HG03175 (cell line): ENCODE measurements around the gene FNDC3A.
"Not testable (repeated sequence)": the region's sequence is repeated elsewhere in the genome, so short reads cannot be mapped to it uniquely, and the experiment has no call there.

Experiments
- ATAC-seq: cut with Tn5 transposase; IDR thresholded peaks from one replicate; pipeline ENCODE4 v1.9.1; 2021; ENCODE audit warnings: mild to moderate bottlenecking, moderate library complexity; ENCODE audit not compliant: unreplicated experiment

FNDC3A gene

DNA sequence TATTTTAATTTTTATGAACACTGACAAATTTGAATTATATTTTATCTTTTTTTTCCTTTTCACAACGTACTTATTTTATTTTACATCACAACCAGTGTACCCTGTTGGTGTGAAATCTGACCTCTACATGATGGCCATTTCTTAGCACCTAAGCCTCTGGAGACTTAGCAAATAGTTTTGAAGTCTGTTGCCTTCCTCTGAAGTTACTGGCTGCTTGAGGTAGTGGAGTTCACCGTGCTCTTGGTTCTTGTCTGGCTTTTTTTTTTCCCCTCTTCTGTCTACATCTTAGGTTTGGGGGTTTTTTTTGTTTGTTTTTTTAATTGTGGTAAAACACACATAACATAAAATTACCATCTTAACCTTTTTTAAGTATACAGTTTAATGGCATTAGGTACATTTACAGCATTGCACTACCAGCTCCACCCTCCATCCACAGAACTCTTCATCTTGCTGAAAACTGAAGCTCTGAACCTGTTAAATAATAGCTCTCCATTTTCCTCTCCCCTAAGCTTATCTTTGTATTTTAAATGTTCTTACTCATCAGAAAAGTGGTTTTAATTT, 150.3 kb downstream of the FNDC3A start:
- no peak for ATAC-seq

DNA sequence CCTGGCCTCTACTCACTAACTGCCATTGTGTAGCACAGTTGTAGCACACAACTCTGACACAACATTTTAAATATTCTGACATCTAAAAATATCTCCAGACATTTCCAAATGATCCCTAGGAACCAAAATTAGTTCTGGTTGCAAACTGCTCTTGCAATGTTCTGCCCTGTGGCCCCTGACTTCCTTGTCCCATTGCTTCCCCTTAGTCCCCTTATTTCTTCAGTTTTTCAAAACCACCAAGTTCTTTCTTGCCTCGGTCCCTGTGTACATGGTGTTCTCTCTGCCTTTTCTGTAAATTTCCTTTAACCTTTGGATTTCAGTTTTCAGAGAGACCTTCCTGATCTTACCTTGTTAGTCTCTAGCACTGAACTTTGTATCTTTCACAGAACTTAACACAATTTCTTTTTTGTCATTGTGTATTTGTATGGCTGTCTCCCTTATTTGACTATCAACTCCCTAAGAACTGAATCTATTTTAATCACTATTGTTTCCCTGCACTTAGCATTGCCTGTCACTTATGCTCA, 156.8 kb downstream of the FNDC3A start:
- no peak for ATAC-seq

DNA sequence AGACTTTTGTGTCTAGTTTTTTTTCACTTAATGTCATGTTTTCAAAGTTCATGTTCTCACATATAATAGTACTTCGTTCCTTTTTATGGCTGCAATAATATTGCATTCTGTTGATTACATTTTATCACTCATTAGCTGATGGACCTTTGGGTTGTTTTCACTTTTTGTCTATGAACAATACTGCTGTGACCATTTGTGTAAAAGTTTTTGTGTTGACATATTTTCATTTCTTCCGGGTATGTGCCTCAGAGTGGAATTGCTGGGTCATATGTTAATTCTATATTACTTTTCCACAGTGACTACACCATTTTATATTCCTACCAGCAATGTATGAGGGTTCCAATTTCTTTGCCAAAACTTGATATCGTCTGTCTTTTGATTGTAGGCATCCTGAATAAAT, 158.6 kb downstream of the FNDC3A start:
- no peak for ATAC-seq

DNA sequence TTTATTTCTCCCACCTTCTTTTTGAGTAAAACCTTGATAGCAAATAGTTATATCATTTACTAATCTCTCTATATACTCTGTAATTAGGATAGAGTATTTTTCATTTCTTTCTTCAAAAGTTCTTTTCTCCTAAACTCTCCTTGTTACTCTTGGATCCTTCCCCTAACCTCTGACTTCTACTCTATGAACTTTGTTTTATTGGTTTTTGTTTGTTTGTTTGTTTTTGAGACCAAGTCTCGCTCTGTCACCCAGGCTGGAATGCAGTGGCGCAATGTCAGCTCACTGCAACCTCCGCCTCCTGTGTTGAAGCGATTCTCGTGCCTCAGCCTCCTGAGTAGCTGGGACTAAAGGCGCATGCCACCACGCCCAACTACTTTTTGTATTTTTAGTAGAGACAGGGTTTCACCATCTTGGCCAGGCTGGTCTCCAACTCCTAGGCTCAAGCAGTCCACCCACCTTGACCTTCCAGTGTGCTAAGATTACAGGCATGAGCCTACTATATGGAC, 161.5 kb downstream of the FNDC3A start:
- ATAC-seq, result not testable (repeated sequence)

DNA sequence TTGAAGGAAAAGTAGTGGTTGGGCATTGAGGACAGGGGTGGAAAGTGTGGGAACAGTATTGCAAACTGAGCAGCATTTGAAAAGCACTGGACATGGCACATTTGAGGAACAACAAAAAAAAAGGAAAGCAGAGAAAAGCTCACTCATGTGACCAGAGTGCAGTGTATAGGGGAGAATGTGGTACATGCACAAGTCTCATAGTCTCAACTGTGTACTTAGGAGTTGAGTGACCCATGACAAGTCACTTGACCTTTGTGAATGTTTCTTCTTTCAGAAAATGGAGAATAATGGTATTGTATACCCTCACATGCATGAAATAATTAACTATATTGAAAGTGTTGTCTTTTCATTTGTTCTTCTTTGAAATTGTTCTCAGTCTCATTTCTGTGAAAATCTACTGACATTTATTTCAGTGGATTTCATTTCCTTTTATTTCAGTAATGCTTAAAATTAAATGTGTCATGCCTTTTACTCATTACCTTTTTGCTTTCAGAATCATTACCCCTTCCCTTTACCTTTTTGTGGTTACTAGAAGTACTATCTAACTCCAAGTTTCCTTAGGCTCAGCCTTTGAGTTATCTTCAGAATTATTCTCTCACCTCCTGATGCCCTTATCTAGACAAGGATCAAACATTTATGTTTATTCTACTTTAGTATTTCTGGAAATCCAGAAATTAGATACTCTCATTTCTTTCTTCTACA, 165.3 kb downstream of the FNDC3A start:
- ATAC-seq, result no peak

DNA sequence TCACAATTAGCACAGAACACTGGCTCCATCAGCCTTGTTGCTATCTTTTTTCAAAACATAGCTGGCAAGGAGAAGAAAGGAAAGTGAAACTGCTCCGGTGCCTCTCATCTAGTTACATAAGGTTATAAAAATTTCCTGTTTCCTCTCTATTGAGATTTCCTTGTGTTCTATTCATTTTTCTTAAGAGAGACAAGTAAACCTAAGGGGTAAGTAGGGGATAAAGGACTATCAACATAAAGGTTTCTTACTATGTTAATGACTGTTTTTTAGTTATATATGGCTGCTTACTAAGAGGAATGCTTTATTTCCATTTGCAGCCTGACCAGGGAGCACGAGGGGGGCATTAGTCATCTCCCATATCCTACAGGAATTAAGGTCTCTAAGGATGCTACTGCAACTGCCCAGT, 171.2 kb downstream of the FNDC3A start:
- ATAC-seq, result no peak

DNA sequence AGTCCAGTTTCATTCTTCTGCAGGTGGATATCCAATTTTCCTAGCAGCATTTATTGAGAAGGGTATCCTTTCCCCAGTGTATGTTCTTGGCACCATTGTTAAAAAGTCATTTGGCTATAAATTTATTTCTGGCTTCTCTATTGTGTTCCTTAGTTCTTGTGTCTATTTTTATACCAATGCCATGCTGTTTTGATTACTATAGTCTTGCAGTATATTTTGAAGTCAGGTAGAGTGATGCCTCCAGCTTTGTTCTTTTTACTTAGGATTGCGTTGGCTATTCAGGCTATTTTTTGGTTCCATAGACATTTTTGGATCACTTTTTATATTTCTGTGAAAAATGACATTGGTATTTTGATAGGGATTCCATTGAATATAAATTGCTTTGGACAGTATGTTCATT, 172.7 kb downstream of the FNDC3A start:
- no peak for ATAC-seq

DNA sequence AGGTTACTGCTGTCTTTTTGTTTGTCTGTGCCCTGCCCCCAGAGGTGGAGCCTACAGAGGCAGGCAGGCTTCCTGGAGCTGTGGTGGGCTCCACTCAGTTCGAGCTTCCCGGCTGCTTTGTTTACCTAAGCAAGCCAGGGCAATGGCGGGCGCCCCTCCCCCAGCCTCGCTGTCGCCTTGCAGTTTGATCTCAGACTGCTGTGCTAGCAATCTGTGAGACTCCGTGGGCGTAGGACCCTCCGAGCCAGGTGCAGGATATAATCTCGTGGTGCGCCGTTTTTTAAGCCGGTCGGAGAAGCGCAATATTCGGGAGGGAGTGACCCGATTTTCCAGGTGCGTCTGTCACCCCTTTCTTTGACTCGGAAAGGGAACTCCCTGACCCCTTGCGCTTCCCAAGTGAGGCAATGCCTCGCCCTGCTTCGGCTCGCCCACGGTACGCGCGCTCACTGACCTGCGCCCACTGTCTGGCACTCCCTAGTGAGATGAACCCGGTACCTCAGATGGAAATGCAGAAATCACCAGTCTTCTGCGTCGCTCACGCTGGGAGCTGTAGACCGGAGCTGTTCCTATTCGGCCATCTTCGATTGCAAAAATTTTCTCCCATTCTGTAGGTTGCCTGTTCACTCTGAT, 182.4 kb downstream of the FNDC3A start:
- not testable (repeated sequence) for ATAC-seq

DNA sequence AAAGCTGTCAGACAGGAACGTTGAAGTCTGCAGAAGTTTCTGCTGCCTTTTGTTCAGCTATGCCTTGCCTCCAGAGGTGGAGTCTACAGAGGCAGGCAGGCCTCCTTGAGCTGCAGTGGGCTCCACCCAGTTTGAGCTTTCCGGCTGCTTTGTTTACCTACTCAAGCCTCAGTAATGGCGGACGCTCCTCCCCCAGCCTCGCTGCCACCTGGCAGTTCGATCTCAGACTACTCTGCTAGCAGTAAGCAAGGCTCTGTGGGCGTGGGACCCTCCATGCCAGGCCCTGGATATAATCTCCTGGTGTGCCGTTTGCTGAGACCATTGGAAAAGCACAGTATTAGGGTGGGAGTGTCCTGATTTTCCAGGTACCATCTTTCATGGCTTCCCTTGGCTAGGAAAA, 187.4 kb downstream of the FNDC3A start:
- ATAC-seq, result not testable (repeated sequence)

DNA sequence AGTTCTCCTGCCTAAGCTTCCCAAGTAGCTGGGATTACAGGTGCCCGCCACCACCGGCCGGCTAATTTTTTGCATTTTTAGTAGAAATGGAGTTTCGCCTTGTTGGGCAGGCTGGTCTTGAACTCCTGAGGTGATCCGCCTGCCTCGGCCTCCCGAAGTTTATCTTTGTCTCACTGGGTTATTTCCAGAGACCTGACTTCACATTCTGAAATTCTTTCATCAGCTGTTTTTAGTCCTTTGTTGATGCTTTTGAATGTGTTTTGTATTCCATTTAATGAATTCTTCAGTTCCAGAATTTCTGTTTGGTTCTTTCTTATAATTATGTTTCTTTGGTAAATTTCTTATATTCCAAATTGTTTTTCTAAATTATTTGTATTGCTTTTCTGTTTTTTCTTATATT, 189.0 kb downstream of the FNDC3A start:
- ATAC-seq, result no peak

DNA sequence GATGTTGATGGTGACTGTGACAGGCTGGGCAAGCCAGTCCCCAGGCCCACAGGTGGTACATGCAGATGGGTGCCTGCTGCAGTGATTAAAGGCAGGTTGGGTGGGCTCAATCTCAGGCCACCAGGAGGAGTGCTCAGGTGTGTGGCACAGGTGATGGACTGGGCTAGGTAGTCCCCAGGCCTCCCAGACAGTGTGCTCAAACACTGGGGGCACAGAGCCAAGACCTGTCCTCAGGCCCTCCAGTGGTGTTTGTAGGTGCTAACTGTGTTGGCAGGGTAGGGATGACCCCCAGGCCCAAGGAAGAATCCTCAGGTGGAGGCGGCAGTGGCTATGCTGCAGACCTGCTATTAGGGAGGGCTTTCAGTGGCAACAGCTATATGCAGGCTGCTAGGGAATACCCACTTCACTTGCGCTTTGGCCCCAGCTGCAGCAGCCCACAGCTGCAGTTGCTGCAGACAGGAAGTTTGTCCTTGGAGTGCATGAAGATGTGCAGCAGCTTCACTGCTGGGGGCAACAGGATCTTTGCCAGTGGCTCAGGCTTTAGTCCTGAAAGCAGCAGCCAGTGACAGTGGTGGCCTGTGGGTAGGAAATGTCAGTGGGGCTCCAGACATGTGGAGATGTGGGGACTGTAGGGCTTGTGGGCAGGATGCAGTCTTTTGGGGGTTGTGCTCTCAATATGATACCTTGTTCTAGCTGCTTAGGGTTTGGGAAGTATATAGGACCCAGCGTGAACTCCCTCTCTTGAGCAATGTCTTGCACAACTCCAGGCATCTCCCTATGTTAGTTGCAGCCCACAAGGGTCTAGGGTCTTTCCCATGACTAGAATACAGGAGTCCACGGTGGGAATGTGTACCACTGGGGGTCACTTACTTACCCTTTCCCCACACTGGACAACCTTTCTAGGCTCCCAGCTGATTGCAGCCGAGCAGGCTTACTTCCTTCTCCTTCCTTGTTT, 190.4 kb downstream of the FNDC3A start:
- ATAC-seq, result no peak

DNA sequence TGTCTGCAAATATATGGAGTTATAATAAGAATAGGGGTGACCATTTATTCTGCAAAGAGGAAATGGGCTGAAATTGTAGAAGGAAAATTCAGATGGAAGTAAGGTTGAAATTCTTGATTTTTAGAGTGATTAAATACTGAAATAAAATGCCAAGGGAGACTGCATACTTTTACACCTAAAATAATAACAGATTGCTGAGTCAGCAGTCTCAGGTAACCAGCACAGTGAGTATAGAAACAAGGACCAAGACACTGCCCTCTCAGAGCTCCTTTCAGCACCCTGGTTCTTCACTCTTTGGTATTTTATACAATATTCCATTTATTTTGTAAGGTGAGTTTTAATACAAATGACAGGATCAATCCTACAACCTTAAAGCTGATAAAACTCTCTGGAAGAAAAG, 195.6 kb downstream of the FNDC3A start:
- ATAC-seq, result no peak

DNA sequence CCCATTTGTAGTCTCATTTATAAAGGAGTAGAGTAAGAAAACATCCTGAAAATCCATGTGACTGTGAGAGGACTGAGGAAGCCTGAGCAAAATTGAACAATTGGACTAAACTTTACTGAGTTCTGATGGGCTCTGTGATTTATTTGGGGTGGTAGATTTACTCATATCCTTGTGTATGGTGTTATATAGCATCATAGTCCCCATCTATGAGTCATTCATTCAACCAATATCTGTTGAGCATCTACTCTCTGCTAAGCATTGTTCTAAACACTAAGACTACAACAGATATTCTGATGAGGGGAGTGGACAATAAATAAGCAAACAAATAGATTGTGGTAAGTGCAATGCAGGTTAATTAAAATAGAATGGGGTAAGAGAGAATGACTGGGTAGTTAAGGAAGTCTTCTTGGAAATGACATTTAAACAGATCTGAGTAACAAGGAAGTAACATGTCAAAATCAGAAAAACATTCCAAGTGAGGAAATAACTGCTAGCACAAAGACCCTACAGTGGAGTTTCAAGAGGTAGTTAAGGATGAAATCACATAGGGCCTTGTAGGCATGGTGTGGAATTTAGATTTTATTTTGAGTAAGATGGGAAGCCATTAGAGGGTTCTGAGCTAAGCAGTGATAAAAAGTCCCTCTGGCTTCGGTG, 208.1 kb downstream of the FNDC3A start:
- ATAC-seq, result no peak

DNA sequence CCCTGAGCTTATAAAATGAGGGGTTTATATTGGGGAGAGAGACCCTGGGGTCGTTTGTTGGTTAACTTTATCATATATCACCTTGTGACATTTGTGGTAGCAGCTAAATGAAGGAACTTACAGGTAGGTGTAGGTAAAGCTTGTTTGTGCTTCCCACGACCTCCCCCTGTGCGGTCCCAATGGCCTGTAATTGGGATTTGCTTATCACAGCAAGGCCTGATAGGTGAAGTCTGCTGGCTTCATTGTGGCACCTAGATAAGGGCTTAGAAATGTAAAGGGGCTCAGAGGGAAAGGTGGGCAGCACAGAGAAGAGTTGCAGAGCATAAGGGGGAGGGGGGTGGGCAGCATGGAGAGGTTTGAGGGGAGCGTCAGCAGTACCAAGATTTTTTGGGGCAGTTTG, 208.9 kb downstream of the FNDC3A start:
- ATAC-seq, result no peak

DNA sequence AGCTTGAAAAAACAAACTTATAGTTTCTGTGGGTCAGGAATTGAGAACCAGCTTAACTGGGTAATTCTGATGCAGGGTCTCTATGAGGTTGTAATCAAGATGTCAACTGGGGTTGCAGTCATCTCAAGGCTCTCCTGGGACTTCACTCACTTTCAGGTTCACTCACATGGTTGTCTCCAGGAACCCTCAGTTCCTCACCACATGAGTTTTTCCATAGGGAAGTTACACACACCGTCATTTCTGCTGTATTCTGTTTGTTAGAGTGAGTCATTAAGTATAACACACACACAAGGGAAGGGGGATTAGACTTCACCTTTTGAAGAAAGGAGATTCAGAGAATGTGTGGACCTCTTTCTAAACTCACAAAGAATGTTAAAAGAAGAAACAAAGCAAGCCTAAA, 209.6 kb downstream of the FNDC3A start:
- no peak for ATAC-seq

DNA sequence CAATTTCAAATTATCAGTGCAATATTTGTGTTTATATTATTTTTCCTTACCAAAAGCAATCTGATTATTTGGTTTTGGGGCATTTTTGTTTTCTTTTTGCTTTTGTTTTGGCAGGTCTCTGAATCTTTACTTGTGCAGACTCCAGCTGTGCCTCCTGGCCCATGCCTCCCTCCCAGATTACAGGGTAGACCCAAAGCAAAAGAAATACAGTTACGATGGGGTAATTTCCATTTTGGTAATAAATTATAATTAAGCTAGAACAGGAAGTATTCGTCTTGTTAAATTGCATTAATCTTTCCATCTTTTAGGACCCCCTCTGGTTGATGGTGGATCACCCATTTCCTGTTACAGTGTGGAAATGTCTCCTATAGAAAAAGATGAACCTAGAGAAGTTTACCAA, 215.2 kb downstream of the FNDC3A start:
- no peak for ATAC-seq

DNA sequence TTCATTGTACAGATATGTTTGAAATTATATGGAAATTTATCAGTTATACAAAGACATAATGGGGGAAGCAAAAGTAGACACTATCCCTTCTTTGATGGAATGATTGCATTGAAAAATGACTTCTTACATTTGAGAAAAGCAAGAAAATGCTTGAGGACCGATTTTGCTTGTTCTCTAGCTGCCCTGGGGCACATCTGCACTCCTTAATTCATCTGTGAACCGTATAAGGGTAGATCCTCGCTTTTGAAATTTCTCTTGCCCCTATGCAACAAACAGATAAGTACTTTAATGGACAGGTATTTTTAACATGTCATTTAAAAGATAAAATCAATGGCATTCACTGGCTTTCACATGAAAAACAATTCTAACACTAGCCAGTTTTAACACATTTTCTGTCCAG, 230.9 kb downstream of the FNDC3A start:
- no peak for ATAC-seq

DNA sequence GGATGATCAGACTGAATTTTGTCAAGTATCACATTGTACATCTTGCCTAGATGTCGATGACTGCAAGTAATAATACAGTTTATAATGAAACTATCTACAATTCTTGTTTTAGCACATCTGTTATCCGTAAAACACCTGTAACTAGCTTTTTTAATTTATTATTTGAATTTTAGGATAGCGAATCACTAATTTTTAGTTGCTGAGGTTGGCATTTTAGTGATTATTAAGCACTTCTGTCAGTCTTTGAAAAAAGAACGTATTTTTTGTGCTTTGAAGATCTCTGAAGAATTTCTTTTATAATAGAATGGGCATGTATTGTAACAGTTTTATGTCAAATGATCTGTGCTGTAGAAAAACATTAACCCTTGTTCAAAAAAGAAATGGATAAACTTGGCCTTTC, 232.9 kb downstream of the FNDC3A start:
- ATAC-seq, result no peak

DNA sequence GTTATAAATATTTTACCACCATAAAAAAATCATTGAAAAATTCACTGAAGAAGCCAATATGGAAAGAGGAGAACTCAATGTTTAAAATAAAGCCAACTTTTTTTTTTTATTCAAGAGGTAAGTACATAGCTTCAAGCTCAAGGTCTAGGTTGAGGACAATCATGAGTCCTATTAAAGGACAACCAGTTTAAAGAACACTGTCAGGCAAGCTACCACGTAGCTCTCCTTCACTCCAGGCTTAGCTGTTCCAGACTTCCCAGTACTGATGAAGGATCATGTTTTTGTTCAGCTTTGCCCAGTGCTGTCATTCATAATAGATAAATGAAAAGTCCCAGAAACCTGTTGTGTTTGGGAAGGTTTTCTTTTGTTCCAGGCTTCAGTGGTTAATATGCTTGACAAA, 234.4 kb downstream of the FNDC3A start:
- ATAC-seq, result no peak

DNA sequence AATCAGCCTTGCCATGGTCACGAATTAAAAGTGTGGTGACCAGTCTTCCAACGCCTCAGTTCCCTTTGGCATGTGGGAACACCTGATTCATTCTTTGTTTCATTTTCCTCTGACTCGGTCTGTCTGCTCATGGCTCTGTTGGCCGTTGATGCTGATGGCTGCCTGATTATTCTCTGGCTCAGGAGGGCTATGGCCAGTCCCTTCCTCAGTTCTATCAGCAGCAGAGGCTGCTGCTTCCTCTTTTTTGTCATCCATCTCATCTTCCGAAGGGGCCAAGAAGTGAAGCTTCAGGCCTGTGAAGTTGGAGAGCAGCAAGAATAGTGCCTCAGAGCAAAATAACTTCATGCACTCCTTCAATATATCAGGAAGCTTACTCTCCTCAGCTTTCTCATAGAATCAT, 235.0 kb downstream of the FNDC3A start:
- ATAC-seq, result no peak
